ENCODE measurements around the gene RSAD1. TPM values are rescaled to one million over a fixed set of nuclear protein-coding genes. Genes with fewer than 3 reads are reported as not detected.

The RSAD1 gene
- polyA plus RNA-seq, 1 of the 3 experiments (the other 2 are of a cell fraction): 44.7 TPM

DNA sequence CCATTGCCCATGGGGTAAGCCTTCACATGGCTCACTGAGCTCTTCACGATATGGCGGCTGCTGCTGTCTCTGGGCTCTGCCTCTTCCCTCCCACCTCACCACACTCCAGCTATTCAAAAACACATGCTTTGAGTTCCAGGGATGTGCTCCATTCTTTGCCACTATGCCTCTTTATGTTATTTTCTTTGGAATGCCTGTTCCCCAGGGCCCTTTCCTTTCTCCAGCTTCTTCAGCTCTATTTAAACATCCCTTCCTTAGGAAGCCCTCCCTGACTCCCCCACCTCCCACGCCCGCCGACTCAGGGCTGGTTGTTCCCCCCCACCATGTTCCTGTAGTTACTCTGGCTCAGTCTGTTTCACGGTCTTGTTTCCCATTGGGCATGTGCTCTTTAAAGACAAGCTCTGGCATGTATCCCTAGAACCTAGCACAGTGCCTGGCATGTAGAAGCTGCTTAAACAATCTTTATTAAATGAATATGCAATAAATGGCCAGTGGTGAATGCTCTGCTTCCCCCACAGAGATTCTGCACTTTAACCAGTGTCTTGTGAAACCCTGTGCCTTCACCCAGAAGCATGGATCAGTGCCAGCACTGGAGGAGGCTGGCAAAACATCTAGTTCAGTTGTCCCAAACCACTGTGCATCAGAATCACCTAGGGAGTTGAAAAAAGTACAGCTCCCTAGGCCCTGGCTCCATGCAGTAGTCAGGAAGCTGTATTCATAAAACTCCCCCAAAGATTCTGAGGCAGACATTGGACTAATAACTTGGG lies 36.5 kb downstream of the RSAD1 start:
- POLR2A ChIA-PET: interaction anchor here (0.6 kb wide), 1 partner anchor 102 kb away, joined by 3 read pairs; no protein-coding TSS in a partner anchor
- H3K4me3 ChIP-seq (ENCODE audit: low read depth in 2 of 2, low read length in 1 of 2): no peak overlapping the region
- H3K36me3 ChIP-seq (replicated peaks in 1 of 2; ENCODE audit: control insufficient read depth in 1 of 2, insufficient read depth in 2 of 2, low read length in 1 of 2): no peaks in the 10 kb centered on the region
- H3F3A ChIP-seq (replicated peaks; ENCODE audit: insufficient read depth): no peaks in the 10 kb centered on the region
- WGBS (ENCODE audit: low lambda C conversion rate): 95% methylated on average over 6 of the region's 6 CpGs
- no peaks in the 10 kb centered on the region for H3K9me3 ChIP-seq
- no peak overlapping the region for H2AFZ ChIP-seq (ENCODE audit: low read depth)
- H3K9me2 ChIP-seq: no peaks in the 10 kb centered on the region
- no peak overlapping the region for H3K4me2 ChIP-seq
- TF ChIP-seq TAF1 (IDR thresholded peaks at IDR 0.05; ENCODE audit: borderline replicate concordance, low read depth, low read length) (no peak), NFIC (IDR thresholded peaks at IDR 0.05; ENCODE audit: borderline replicate concordance) (no peak), RFX5 (IDR thresholded peaks at IDR 0.05; ENCODE audit: low read length) (no peak), RAD21 (IDR thresholded peaks at IDR 0.05; ENCODE audit: low read length) (no peak)
- TF ChIP-seq, protein P1, sequence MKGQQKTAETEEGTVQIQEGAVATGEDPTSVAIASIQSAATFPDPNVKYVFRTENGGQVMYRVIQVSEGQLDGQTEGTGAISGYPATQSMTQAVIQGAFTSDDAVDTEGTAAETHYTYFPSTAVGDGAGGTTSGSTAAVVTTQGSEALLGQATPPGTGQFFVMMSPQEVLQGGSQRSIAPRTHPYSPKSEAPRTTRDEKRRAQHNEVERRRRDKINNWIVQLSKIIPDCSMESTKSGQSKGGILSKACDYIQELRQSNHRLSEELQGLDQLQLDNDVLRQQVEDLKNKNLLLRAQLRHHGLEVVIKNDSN (IDR thresholded peaks at IDR 0.05; ENCODE audit: borderline replicate concordance, low read depth): no peak
- TF ChIP-seq, protein P2, sequence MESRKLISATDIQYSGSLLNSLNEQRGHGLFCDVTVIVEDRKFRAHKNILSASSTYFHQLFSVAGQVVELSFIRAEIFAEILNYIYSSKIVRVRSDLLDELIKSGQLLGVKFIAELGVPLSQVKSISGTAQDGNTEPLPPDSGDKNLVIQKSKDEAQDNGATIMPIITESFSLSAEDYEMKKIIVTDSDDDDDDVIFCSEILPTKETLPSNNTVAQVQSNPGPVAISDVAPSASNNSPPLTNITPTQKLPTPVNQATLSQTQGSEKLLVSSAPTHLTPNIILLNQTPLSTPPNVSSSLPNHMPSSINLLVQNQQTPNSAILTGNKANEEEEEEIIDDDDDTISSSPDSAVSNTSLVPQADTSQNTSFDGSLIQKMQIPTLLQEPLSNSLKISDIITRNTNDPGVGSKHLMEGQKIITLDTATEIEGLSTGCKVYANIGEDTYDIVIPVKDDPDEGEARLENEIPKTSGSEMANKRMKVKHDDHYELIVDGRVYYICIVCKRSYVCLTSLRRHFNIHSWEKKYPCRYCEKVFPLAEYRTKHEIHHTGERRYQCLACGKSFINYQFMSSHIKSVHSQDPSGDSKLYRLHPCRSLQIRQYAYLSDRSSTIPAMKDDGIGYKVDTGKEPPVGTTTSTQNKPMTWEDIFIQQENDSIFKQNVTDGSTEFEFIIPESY (IDR thresholded peaks at IDR 0.05; ENCODE audit: borderline replicate concordance, low read depth): no peak
- TF ChIP-seq, protein P3, sequence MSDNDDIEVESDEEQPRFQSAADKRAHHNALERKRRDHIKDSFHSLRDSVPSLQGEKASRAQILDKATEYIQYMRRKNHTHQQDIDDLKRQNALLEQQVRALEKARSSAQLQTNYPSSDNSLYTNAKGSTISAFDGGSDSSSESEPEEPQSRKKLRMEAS (IDR thresholded peaks at IDR 0.05; ENCODE audit: low read depth): no peak
- H3K79me2 ChIP-seq (ENCODE audit: insufficient read depth): no peaks in the 10 kb centered on the region
- CTCF ChIA-PET: interaction anchor here (0.8 to 2.4 kb wide), 5 partner anchors 17 to 153 kb away, joined by 3 to 5 read pairs (median 3); partner anchors contain the start of gene EPN3
- no peaks in the 10 kb centered on the region for H3K27me3 ChIP-seq (ENCODE audit: insufficient read depth)
- no peaks in the 10 kb centered on the region for H4K20me1 ChIP-seq (ENCODE audit: insufficient read depth)
- H3K4me1 ChIP-seq (ENCODE audit: control insufficient read depth in 1 of 2, insufficient read depth in 2 of 2, low read depth in 1 of 2, low read length in 1 of 2): no peaks in the 10 kb centered on the region; a peak in 1 of 4 replicates
- no peak overlapping the region for H3K9ac ChIP-seq
- H3K27ac ChIP-seq (ENCODE audit: low read depth in 2 of 2, low read length in 1 of 2): no peak overlapping the region
- DNase-seq: no peak

DNA sequence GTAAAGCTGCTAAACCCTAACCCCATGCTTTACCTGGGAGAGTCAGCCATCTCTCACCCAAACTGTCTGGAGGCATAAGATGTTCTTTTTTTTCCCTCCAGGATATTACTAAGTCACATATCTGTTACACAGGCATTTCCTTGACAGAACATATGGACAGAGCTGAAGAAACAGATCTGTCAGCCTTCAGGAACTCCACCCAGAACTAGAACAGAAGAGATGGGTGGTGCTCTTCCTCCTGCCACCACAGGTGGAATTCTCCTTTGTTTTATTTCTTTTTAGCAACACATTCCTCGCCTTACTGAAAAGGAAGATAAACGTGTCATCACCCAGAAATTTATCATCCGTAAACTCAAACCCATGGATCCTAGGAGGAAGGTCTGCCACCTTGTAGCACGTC lies 38.4 kb downstream of the RSAD1 start:
- Histone ChIP-seq H3K79me2 (ENCODE audit: insufficient read depth) (no peaks in the 10 kb centered on the region), H3K4me1 (ENCODE audit: control insufficient read depth in 1 of 2, insufficient read depth in 2 of 2, low read depth in 1 of 2, low read length in 1 of 2) (peaks cover 0 to 7% of the 10 kb centered on the region in 2 experiments; a peak in 1 of 4 replicates), H3K9me2 (no peaks in the 10 kb centered on the region), H3K9me3 (no peaks in the 10 kb centered on the region), H3K4me3 (ENCODE audit: low read depth in 2 of 2, low read length in 1 of 2) (no peak overlapping the region), H3K27ac (ENCODE audit: low read depth in 2 of 2, low read length in 1 of 2) (no peak overlapping the region), H3K9ac (no peak overlapping the region), H3F3A (replicated peaks; ENCODE audit: insufficient read depth) (no peaks in the 10 kb centered on the region), H3K4me2 (no peak overlapping the region), H3K36me3 (replicated peaks in 1 of 2; ENCODE audit: control insufficient read depth in 1 of 2, insufficient read depth in 2 of 2, low read length in 1 of 2) (no peaks in the 10 kb centered on the region), H2AFZ (ENCODE audit: low read depth) (no peak overlapping the region), H3K27me3 (ENCODE audit: insufficient read depth) (no peaks in the 10 kb centered on the region), H4K20me1 (ENCODE audit: insufficient read depth) (no peaks in the 10 kb centered on the region)
- WGBS (ENCODE audit: low lambda C conversion rate): 88% methylated on average over 4 of the region's 4 CpGs
- ChIA-PET POLR2A (no interaction called here), CTCF (interaction anchor here (1.2 to 5.0 kb wide), 6 partner anchors 10 to 38 kb away, joined by 3 to 26 read pairs (median 5); no protein-coding TSS in a partner anchor)
- no peak for DNase-seq
- TF ChIP-seq EZH2phosphoT487 (IDR thresholded peaks at IDR 0.05; ENCODE audit: borderline replicate concordance, low read depth) (no peak), TAF1 (IDR thresholded peaks at IDR 0.05; ENCODE audit: borderline replicate concordance, low read depth, low read length) (no peak), FOSL2 (IDR thresholded peaks at IDR 0.05; ENCODE audit: borderline replicate concordance, low read depth) (no peak), RCOR1 (IDR thresholded peaks at IDR 0.05; ENCODE audit: low read length) (no peak), RFX5 (IDR thresholded peaks at IDR 0.05; ENCODE audit: low read length) (no peak), EP300 (IDR thresholded peaks at IDR 0.05; ENCODE audit: borderline replicate concordance in 1 of 2, low read depth in 1 of 2, low read length in 1 of 2) (no peak), MXI1 (IDR thresholded peaks at IDR 0.05; ENCODE audit: low read depth, low read length) (no peak), SMC3 (IDR thresholded peaks at IDR 0.05; ENCODE audit: low read depth, low read length) (no peak)
- TF ChIP-seq, protein P4, sequence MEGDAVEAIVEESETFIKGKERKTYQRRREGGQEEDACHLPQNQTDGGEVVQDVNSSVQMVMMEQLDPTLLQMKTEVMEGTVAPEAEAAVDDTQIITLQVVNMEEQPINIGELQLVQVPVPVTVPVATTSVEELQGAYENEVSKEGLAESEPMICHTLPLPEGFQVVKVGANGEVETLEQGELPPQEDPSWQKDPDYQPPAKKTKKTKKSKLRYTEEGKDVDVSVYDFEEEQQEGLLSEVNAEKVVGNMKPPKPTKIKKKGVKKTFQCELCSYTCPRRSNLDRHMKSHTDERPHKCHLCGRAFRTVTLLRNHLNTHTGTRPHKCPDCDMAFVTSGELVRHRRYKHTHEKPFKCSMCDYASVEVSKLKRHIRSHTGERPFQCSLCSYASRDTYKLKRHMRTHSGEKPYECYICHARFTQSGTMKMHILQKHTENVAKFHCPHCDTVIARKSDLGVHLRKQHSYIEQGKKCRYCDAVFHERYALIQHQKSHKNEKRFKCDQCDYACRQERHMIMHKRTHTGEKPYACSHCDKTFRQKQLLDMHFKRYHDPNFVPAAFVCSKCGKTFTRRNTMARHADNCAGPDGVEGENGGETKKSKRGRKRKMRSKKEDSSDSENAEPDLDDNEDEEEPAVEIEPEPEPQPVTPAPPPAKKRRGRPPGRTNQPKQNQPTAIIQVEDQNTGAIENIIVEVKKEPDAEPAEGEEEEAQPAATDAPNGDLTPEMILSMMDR (IDR thresholded peaks at IDR 0.05): no peak
- TF ChIP-seq, protein P5, sequence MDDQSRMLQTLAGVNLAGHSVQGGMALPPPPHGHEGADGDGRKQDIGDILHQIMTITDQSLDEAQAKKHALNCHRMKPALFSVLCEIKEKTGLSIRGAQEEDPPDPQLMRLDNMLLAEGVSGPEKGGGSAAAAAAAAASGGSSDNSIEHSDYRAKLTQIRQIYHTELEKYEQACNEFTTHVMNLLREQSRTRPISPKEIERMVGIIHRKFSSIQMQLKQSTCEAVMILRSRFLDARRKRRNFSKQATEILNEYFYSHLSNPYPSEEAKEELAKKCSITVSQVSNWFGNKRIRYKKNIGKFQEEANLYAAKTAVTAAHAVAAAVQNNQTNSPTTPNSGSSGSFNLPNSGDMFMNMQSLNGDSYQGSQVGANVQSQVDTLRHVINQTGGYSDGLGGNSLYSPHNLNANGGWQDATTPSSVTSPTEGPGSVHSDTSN (IDR thresholded peaks at IDR 0.05): no peak

All from SK-N-SH (cell line).